DOHH2 (cell line): ENCODE measurements around the gene TUB.

ENCODE experiments used
- H3F3A ChIP-seq: fragments of 200-600 bp; sonication (generic), shearing (Covaris generic); 2 replicates; pipeline ENCODE4 v1.6.0; 2016; ENCODE audit warnings: antibody characterized with exemption, mild to moderate bottlenecking; ENCODE audit not compliant: control insufficient read depth, insufficient read depth
- H3K27ac ChIP-seq: fragments of 200-600 bp; sonication (generic); 2 replicates; pipeline ENCODE4 v1.5.1; 2014; ENCODE audit warnings: low read depth, mild to moderate bottlenecking, low read length, moderate library complexity
- H3K27me3 ChIP-seq: fragments of 200-600 bp; sonication (generic); 2 replicates; pipeline ENCODE4 v1.6.1; 2014; ENCODE audit warnings: mild to moderate bottlenecking, low read length, mixed read lengths; ENCODE audit not compliant: control insufficient read depth
- H3K36me3 ChIP-seq: fragments of 200-600 bp; sonication (generic); 2 replicates; pipeline ENCODE4 v1.6.1; 2014; ENCODE audit warnings: mild to moderate bottlenecking, low read length, moderate library complexity, mixed read lengths; ENCODE audit not compliant: control insufficient read depth
- H3K4me1 ChIP-seq: fragments of 200-600 bp; sonication (generic); 2 replicates; pipeline ENCODE4 v1.6.1; 2014; ENCODE audit warnings: mild to moderate bottlenecking, low read length, mixed read lengths; ENCODE audit not compliant: control insufficient read depth
- H3K4me2 ChIP-seq: fragments of 200-600 bp; sonication (generic); 2 replicates; pipeline ENCODE4 v1.6.0; 2014; ENCODE audit warnings: mild to moderate bottlenecking, low read length, moderate library complexity
- H3K4me3 ChIP-seq: fragments of 200-600 bp; sonication (generic); 2 replicates; pipeline ENCODE4 v1.5.1; 2014; ENCODE audit warnings: mild to moderate bottlenecking, low read length, mixed read lengths
- H3K79me2 ChIP-seq: fragments of 200-600 bp; sonication (generic); 2 replicates; pipeline ENCODE4 v1.6.1; 2014; ENCODE audit warnings: mild to moderate bottlenecking, low read length, mixed read lengths; ENCODE audit not compliant: control insufficient read depth
- H3K9me2 ChIP-seq: fragments of 200-600 bp; sonication (generic); replicated peaks from 2 replicates; pipeline ENCODE4 v1.6.1; 2014; ENCODE audit warnings: mild to moderate bottlenecking, low read length, mixed read lengths; ENCODE audit not compliant: control insufficient read depth
- H3K9me3 ChIP-seq: fragments of 200-600 bp; sonication (generic); 2 replicates; pipeline ENCODE4 v1.6.1; 2014; ENCODE audit warnings: antibody characterized with exemption, low read length, mixed read lengths; ENCODE audit not compliant: control insufficient read depth, insufficient read depth
- H4K20me1 ChIP-seq: fragments of 200-600 bp; sonication (generic); 2 replicates; pipeline ENCODE4 v1.6.0; 2014; ENCODE audit warnings: low read depth, mild to moderate bottlenecking, antibody characterized with exemption, low read length, moderate library complexity; ENCODE audit not compliant: control insufficient read depth, insufficient read depth
- EZH2phosphoT487 ChIP-seq: fragments of 200-600 bp; sonication (generic); IDR thresholded peaks from 2 replicates; pipeline ENCODE4 v1.6.1; 2017; ENCODE audit warnings: borderline replicate concordance, mild to moderate bottlenecking, antibody characterized with exemption, low read length, moderate library complexity, mixed read lengths
- TF ChIP-seq, protein P1 (sequence below): fragments of 200-600 bp; sonication (generic); IDR thresholded peaks from one replicate; pipeline ENCODE4 v1.5.1; 2014; ENCODE audit warnings: antibody characterized with exemption, mild to moderate bottlenecking, low read depth, low read length; ENCODE audit not compliant: poor library complexity, severe bottlenecking

Gene TUB

DNA sequence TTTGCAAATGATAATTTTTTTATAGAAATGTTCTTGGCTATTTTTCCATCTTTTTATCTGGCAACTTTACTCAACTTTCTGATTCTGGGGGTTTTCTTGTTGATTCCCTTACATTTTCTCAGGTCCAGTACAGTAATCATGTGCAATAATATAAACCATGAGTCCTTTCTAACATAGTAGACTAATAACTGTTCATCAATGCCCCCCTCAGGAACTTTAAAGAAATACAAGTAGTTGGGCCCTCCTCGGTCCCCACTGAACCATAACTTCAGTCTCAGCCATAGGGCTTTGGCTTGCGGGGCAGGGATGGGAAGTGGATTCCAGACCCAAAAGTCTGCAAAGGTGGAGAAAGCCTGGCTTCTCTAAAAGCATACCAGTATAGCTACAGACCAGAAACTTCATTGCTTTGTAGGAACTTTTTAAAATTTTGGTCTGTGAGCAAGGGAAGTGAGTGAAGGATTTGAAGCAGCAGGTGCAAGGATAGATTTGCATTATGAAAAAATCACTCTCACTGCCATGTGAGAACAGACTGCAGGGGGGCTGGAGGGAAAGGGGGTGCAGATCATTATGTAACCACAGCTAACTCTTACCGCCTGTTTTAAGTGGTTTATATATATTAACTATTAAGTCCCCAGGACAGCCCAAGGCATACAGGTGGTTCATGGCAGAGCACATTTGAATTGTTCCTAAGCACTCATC, 10.4 kb upstream of the TUB start:
- Histone ChIP-seq H3K4me3 (no peak overlapping the region), H3F3A (no peaks in the 10 kb centered on the region), H4K20me1 (no peaks in the 10 kb centered on the region), H3K4me2 (0 out of 2 replicates have a peak overlapping the region, but pooled peaks have one; percentile 8), H3K79me2 (no peaks in the 10 kb centered on the region), H3K9me2 (no peaks in the 10 kb centered on the region), H3K36me3 (no peaks in the 10 kb centered on the region), H3K27me3 (peaks cover 8% of the 10 kb centered on the region; the same call in 1 of the 2 replicates), H3K9me3 (no peaks in the 10 kb centered on the region), H3K27ac (no peak overlapping the region), H3K4me1 (peaks cover 6% of the 10 kb centered on the region)
- TF ChIP-seq EZH2phosphoT487, result no peak
- TF ChIP-seq, protein P1, sequence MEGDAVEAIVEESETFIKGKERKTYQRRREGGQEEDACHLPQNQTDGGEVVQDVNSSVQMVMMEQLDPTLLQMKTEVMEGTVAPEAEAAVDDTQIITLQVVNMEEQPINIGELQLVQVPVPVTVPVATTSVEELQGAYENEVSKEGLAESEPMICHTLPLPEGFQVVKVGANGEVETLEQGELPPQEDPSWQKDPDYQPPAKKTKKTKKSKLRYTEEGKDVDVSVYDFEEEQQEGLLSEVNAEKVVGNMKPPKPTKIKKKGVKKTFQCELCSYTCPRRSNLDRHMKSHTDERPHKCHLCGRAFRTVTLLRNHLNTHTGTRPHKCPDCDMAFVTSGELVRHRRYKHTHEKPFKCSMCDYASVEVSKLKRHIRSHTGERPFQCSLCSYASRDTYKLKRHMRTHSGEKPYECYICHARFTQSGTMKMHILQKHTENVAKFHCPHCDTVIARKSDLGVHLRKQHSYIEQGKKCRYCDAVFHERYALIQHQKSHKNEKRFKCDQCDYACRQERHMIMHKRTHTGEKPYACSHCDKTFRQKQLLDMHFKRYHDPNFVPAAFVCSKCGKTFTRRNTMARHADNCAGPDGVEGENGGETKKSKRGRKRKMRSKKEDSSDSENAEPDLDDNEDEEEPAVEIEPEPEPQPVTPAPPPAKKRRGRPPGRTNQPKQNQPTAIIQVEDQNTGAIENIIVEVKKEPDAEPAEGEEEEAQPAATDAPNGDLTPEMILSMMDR, result peak; percentile 52

DNA sequence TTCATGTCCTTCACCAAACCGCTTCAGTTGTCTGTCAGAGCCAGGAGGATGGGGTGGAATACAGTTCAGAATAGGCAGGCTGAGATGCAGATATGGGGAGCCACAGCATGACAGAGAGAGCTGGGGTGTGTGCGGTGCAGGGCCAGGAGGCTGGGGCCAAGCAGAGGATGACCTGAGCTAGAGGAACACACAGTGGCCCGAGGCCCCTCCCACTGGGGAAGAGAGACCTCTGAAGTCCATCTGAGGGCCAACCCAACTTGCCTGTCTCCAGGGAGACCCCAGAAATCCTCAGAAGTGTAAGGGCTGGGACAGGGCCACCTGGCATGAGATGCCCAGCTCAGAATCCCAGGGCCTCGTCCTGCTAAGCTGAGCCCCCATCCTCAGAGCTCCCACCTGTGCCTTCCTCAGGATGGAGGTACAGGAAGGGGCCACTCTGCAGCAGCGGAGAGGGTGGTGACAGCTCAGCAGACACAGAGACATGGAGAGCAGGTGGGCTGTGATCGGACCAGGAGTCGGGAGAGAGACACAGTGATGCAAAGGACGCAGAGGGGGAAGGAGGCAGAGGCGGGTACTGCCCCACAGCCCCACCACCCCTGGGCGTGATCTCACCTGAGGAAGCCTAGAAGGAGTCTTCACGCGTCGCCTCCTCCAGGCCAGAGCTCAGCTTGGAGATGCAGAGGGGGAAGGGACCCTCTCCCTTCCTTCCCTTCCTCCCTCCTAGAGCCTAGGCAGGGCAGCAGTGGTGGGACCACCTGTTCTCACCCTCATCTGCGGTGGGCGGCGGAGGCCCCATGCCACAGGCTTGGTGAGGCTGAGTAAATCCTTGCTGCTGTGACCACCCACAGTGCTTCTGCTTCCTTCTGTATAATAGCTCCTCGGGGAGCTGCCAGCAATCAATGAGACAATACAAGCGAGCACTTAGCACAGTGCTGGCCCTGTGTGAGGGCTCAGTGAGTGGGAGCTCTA, 9.1 kb upstream of the TUB start:
- H3K9me3 ChIP-seq, result no peaks in the 10 kb centered on the region
- no peaks in the 10 kb centered on the region for H4K20me1 ChIP-seq
- peaks cover 6% of the 10 kb centered on the region for H3K4me1 ChIP-seq
- no peak overlapping the region for H3K27ac ChIP-seq
- no peak overlapping the region for H3K4me3 ChIP-seq
- no peaks in the 10 kb centered on the region for H3F3A ChIP-seq
- no peak overlapping the region for H3K4me2 ChIP-seq
- peaks cover 10% of the 10 kb centered on the region; the same call in 1 of the 2 replicates for H3K27me3 ChIP-seq
- no peaks in the 10 kb centered on the region for H3K9me2 ChIP-seq
- no peak for TF ChIP-seq EZH2phosphoT487
- TF ChIP-seq, protein P1, result no peak
- no peaks in the 10 kb centered on the region for H3K36me3 ChIP-seq
- H3K79me2 ChIP-seq, result no peaks in the 10 kb centered on the region

GRCh38 chr11:8075119-8075726, 5.8 kb upstream of the TUB start:
- Histone ChIP-seq H3K9me2 (no peaks in the 10 kb centered on the region), H3K27ac (no peak overlapping the region), H3K9me3 (no peaks in the 10 kb centered on the region), H3F3A (no peaks in the 10 kb centered on the region), H3K4me3 (no peak overlapping the region), H3K27me3 (peaks cover 8% of the 10 kb centered on the region; the same call in 1 of the 2 replicates), H3K36me3 (no peaks in the 10 kb centered on the region), H3K4me1 (peaks cover 6% of the 10 kb centered on the region), H3K4me2 (no peak overlapping the region), H3K79me2 (no peaks in the 10 kb centered on the region), H4K20me1 (no peaks in the 10 kb centered on the region)
- no peak for TF ChIP-seq EZH2phosphoT487
- TF ChIP-seq, protein P1, result no peak
